Effector memory CD4-positive, alpha-beta T cell (primary cell): ENCODE measurements around the gene BTN3A1.
"Not testable (repeated sequence)": the region's sequence is repeated elsewhere in the genome, so short reads cannot be mapped to it uniquely, and the experiment has no call there.

Experiments used
- DNase-seq, 3 donors: peaks; one replicate each; pipeline ENCODE4 v3.0.0-alpha.2; 2020
- H3K27ac ChIP-seq: 2 replicates; pipeline ENCODE4 v1.7.0; 2013; ENCODE audit warnings: mild to moderate bottlenecking, low read length, moderate library complexity; ENCODE audit not compliant: insufficient read depth, poor library complexity, severe bottlenecking
- H3K27me3 ChIP-seq: replicated peaks from 2 replicates; pipeline ENCODE4 v1.7.0; 2013; ENCODE audit warnings: mild to moderate bottlenecking, low read length; ENCODE audit not compliant: insufficient read depth, control insufficient read depth, poor library complexity, severe bottlenecking
- H3K36me3 ChIP-seq: 2 replicates; pipeline ENCODE4 v1.7.0; 2013; ENCODE audit warnings: mild to moderate bottlenecking, low read length, moderate library complexity; ENCODE audit not compliant: control insufficient read depth, insufficient read depth
- H3K4me1 ChIP-seq: 2 replicates; pipeline ENCODE4 v1.7.0; 2013; ENCODE audit warnings: low read length, mild to moderate bottlenecking; ENCODE audit not compliant: control insufficient read depth, insufficient read depth, poor library complexity, severe bottlenecking
- H3K4me3 ChIP-seq: 2 replicates; pipeline ENCODE4 v1.7.0; 2013; ENCODE audit warnings: low read length, low read depth, mild to moderate bottlenecking; ENCODE audit not compliant: insufficient read depth, poor library complexity, severe bottlenecking
- H3K9me3 ChIP-seq: 2 replicates; pipeline ENCODE4 v1.7.0; 2013; ENCODE audit warnings: mild to moderate bottlenecking, low read length, moderate library complexity; ENCODE audit not compliant: control insufficient read depth

The BTN3A1 gene

GRCh38 chr6:26362093-26362835 lies 39.8 kb upstream of the BTN3A1 start:
- Histone ChIP-seq H3K27me3 (no peaks in the 10 kb centered on the region), H3K27ac (no peak overlapping the region), H3K36me3 (no peaks in the 10 kb centered on the region), H3K4me3 (no peak overlapping the region), H3K4me1 (peaks cover 19% of the 10 kb centered on the region), H3K9me3 (no peaks in the 10 kb centered on the region)
- no peak for DNase-seq

DNA sequence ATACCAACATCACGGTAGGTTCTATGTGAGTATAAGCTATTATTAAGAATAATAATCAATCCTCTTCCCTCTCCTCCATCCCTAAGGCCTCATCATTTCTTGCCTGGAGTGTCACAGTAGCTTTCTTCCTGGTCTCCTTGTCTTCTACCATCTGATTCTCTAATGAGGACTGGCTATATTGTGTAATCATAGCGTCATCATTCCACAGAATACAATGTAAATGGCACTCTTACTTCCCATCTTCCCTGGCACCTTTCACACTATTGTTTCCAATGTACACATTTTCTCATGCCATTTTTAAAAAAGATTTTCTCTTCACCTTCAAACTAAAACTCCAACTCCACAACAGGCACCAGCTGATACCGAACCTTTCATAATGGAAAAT lies 39.2 kb upstream of the BTN3A1 start:
- no peaks in the 10 kb centered on the region for H3K9me3 ChIP-seq
- peaks cover 19% of the 10 kb centered on the region for H3K4me1 ChIP-seq
- no peaks in the 10 kb centered on the region for H3K27me3 ChIP-seq
- no peak overlapping the region for H3K27ac ChIP-seq
- no peak overlapping the region for H3K4me3 ChIP-seq
- H3K36me3 ChIP-seq: no peaks in the 10 kb centered on the region
- no peak for DNase-seq

- H3K27ac ChIP-seq: peak overlapping the region; percentile 94
- peak overlapping the region; percentile 91 for H3K4me3 ChIP-seq
- DNase-seq: no peak
- no peaks in the 10 kb centered on the region for H3K27me3 ChIP-seq
- peaks cover 19% of the 10 kb centered on the region for H3K4me1 ChIP-seq
- peaks cover 2% of the 10 kb centered on the region for H3K36me3 ChIP-seq
- H3K9me3 ChIP-seq: no peaks in the 10 kb centered on the region
Observed at GRCh38 chr6:26363882-26364701, 38.0 kb upstream of the BTN3A1 start.

- Histone ChIP-seq H3K9me3 (no peaks in the 10 kb centered on the region), H3K36me3 (peaks cover 16% of the 10 kb centered on the region), H3K27ac (peak overlapping the region; percentile 94), H3K4me3 (peak overlapping the region; percentile 91), H3K27me3 (no peaks in the 10 kb centered on the region), H3K4me1 (peaks cover 23% of the 10 kb centered on the region)
- no peak for DNase-seq
Observed at GRCh38 chr6:26365633-26365995, 36.5 kb upstream of the BTN3A1 start.

DNA sequence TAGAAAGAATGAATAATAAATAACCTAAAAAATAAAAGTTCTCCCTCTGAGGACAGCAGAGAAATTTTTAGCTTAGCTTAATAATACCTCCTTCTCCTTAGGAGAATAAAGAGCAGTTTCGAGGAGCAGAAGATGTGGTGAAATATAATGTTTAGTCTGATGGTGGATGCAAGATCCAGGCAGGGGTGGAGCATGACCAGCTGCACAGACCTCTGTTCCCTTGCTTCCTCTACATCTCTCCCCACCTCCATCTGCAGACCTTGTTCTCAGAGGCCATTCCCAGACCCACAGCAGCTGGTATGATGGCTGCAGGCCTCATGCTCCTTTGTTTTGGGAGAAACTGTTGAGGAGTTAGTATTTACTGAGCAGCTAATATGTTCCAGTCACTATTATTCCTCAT lies 35.6 kb upstream of the BTN3A1 start:
- Histone ChIP-seq H3K4me1 (peaks cover 15% of the 10 kb centered on the region), H3K9me3 (no peaks in the 10 kb centered on the region), H3K27ac (peak overlapping the region; percentile 94), H3K36me3 (peaks cover 21% of the 10 kb centered on the region), H3K4me3 (peak overlapping the region; percentile 91), H3K27me3 (no peaks in the 10 kb centered on the region)
- no peak for DNase-seq

- H3K9me3 ChIP-seq: no peaks in the 10 kb centered on the region
- peaks cover 12% of the 10 kb centered on the region for H3K4me1 ChIP-seq
- DNase-seq: no peak
- peak overlapping the region; percentile 15 for H3K27ac ChIP-seq
- H3K27me3 ChIP-seq: no peaks in the 10 kb centered on the region
- peaks cover 26% of the 10 kb centered on the region for H3K36me3 ChIP-seq
- H3K4me3 ChIP-seq: peak overlapping the region; percentile 91
Observed at GRCh38 chr6:26367114-26367513, 35.0 kb upstream of the BTN3A1 start.

- not testable (repeated sequence) for DNase-seq, H3K27ac ChIP-seq, H3K4me3 ChIP-seq, H3K9me3 ChIP-seq, H3K4me1 ChIP-seq, H3K27me3 ChIP-seq
- H3K36me3 ChIP-seq: peaks cover 68% of the 10 kb centered on the region
Observed at GRCh38 chr6:26371813-26372212, 30.3 kb upstream of the BTN3A1 start.

DNA sequence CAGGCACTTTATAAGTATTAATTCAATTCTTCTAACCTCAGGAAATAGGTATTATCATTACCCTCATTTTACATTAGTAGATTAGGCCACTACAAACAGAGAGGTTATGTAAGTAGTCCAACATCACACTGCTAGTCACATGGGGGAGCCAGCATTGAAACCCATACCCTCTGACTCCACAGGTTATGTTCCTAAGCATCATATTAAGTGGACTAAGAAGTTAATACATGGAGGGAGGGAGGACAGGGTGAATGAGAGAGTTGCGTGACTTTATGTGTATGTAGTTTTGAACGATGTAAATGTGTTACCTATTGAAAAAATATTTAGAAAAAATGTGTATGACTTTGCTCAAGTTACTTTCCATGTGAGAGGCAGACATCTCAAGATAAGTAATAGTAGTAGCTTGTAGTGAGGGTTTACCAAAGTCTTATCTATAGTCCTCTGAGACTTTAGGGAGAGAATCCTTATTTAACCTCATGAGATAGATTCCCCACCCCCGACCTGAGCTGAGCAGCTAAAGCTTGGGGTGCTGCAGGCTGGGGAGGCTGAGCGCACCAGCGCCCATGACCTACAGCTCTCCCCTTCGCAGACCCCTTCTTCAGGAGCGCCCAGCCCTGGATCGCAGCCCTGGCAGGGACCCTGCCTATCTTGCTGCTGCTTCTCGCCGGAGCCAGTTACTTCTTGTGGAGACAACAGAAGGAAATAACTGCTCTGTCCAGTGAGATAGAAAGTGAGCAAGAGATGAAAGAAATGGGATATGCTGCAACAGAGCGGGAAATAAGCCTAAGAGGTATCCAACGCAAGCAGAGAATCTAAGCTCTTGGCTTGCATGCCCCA lies 29.5 kb upstream of the BTN3A1 start:
- no peaks in the 10 kb centered on the region for H3K9me3 ChIP-seq
- DNase-seq: no peak
- H3K4me1 ChIP-seq: peaks cover 8% of the 10 kb centered on the region
- H3K36me3 ChIP-seq: peaks cover 70% of the 10 kb centered on the region
- no peak overlapping the region for H3K27ac ChIP-seq
- no peaks in the 10 kb centered on the region for H3K27me3 ChIP-seq
- H3K4me3 ChIP-seq: no peak overlapping the region

- no peak for DNase-seq
- H3K9me3 ChIP-seq: no peaks in the 10 kb centered on the region
- no peaks in the 10 kb centered on the region for H3K4me1 ChIP-seq
- no peak overlapping the region for H3K27ac ChIP-seq
- peaks cover 58% of the 10 kb centered on the region for H3K36me3 ChIP-seq
- no peaks in the 10 kb centered on the region for H3K27me3 ChIP-seq
- H3K4me3 ChIP-seq: no peak overlapping the region
Observed at GRCh38 chr6:26375270-26375669, 26.8 kb upstream of the BTN3A1 start.
